Esophagus muscularis mucosa (tissue), 4 donors: ENCODE measurements around the gene C1QTNF5.

Experiments used
- CTCF ChIP-seq, 3 experiments: fragments of 200-600 bp in 2 of 3; fragments of 450-650 bp in 1 of 3; sonication (generic) in 2 of 3; IDR thresholded peaks; one replicate each; pipeline ENCODE4 v1.5.1; 2017 to 2019; ENCODE audit warnings: antibody characterized with exemption in 3 of 3, mild to moderate bottlenecking in 2 of 3, moderate library complexity in 1 of 3
- EP300 ChIP-seq: sonication (generic); formaldehyde crosslinking; IDR thresholded peaks from one replicate; pipeline ENCODE4 v1.6.1; 2017; ENCODE audit warnings: antibody characterized with exemption
- POLR2A ChIP-seq: fragments of 450-650 bp; IDR thresholded peaks from one replicate; pipeline ENCODE4 v1.6.1; 2017; ENCODE audit warnings: antibody characterized with exemption, moderate library complexity, mild to moderate bottlenecking, low read depth
- POLR2AphosphoS5 ChIP-seq, 2 donors: sonication (generic); formaldehyde crosslinking; IDR thresholded peaks; one replicate each; pipeline ENCODE4 v1.6.1; 2017; ENCODE audit warnings: antibody characterized with exemption in 2 of 2

GRCh38 chr11:119293461-119293860 is 47.2 kb downstream of the C1QTNF5 start:
- TF ChIP-seq POLR2AphosphoS5 (IDR thresholded peaks at IDR 0.05): no peak
- TF ChIP-seq CTCF (IDR thresholded peaks at IDR 0.05): no peak
- no peak for TF ChIP-seq POLR2A
- no peak for TF ChIP-seq EP300
